Measurements from ENCODE around the gene SYT7. TPM values are rescaled to one million over a fixed set of nuclear protein-coding genes. Genes with fewer than 3 reads are reported as not detected.

The SYT7 gene
- polyA plus RNA-seq, 1 donor (not counting 4 experiments of a cell fraction or from before 2014, with no cell fraction given) = 2.6 TPM

DNA sequence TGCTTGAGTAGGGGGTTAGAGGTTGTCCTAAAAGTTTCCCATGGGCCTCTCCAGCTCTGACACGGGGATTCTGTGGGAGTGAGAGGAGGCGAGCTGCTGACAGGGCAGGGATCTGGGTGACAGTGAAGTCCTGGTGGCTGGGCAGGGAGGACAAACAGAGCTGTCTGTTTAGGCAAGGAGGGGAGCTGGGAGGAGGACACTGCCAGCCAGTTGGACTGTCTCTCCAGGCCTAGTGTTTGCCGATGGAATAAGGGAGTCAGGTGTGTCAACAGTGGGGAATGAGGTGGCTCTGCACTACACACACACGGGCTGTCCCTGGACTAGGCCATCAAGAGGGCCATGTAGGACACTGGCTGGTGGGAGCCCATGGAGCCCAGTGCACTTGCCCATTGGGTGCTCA is 20.6 kb upstream of the SYT7 start:
- Histone ChIP-seq H3K4me1 (ENCODE audit: control insufficient read depth, extremely low read depth, insufficient read depth, low read length) (peaks cover 24% of the 10 kb centered on the region), H3K27me3 (ENCODE audit: control insufficient read depth, extremely low read depth, insufficient read depth, low read length) (peaks cover 7% of the 10 kb centered on the region), H3K9ac (ENCODE audit: control insufficient read depth, extremely low read depth, insufficient read depth, low read length) (no peak overlapping the region), H3K27ac (ENCODE audit: control insufficient read depth, insufficient read depth, low read length) (no peak overlapping the region), H3K9me1 (ENCODE audit: control insufficient read depth, extremely low read depth, insufficient read depth, low read length) (peaks cover 3% of the 10 kb centered on the region), H2AFZ (ENCODE audit: control insufficient read depth, low read length) (no peak overlapping the region), H3K79me2 (ENCODE audit: control insufficient read depth, insufficient read depth, low read length) (no peaks in the 10 kb centered on the region), H3K4me3 (ENCODE audit: control insufficient read depth in 2 of 3, extremely low read depth in 1 of 3, insufficient read depth in 2 of 3, low read depth in 1 of 3, low read length in 3 of 3) (no peak overlapping the region), H3K9me3 (ENCODE audit: control insufficient read depth, low read depth, low read length) (no peaks in the 10 kb centered on the region), H4K20me1 (ENCODE audit: control insufficient read depth, extremely low read depth, insufficient read depth, low read length) (no peaks in the 10 kb centered on the region), H3K36me3 (ENCODE audit: control insufficient read depth in 2 of 2, extremely low read depth in 1 of 2, insufficient read depth in 2 of 2, low read length in 2 of 2) (no peaks in the 10 kb centered on the region), H3K4me2 (ENCODE audit: control insufficient read depth, extremely low read depth, insufficient read depth, low read depth, low read length) (no peak overlapping the region)
- no peak for DNase-seq (ENCODE audit: low read depth, low spot score)
- TF ChIP-seq CTCF (optimal IDR thresholded peaks at IDR 0.05 in 1 of 3, IDR thresholded peaks at IDR 0.05 in 1 of 3, conservative IDR thresholded peaks at IDR 0.05 in 1 of 3; ENCODE audit: extremely low read depth in 1 of 3, insufficient read depth in 2 of 3, low read length in 3 of 3) (no peak), EZH2 (IDR thresholded peaks at IDR 0.05; ENCODE audit: low read length) (no peak)
- FAIRE-seq = no peak
- dilution Hi-C loops (cut with MboI; ENCODE audit: extremely low pct_ligation_motif_present, low sequenced_read_pairs) = no loop called here

GRCh38 chr11:61599968-61600710 is 19.3 kb upstream of the SYT7 start:
- no peaks in the 10 kb centered on the region for H3K9me3 ChIP-seq (ENCODE audit: control insufficient read depth, low read depth, low read length)
- H3K9ac ChIP-seq (ENCODE audit: control insufficient read depth, extremely low read depth, insufficient read depth, low read length) = no peak overlapping the region
- no peak overlapping the region for H2AFZ ChIP-seq (ENCODE audit: control insufficient read depth, low read length)
- peaks cover 7% of the 10 kb centered on the region for H3K27me3 ChIP-seq (ENCODE audit: control insufficient read depth, extremely low read depth, insufficient read depth, low read length)
- H3K4me3 ChIP-seq (ENCODE audit: control insufficient read depth in 2 of 3, extremely low read depth in 1 of 3, insufficient read depth in 2 of 3, low read depth in 1 of 3, low read length in 3 of 3) = no peak overlapping the region
- FAIRE-seq (no peak), DNase-seq (ENCODE audit: low read depth, low spot score) (no peak)
- H3K4me2 ChIP-seq (ENCODE audit: control insufficient read depth, extremely low read depth, insufficient read depth, low read depth, low read length) = no peak overlapping the region
- no peak overlapping the region for H3K27ac ChIP-seq (ENCODE audit: control insufficient read depth, insufficient read depth, low read length)
- dilution Hi-C loops (cut with MboI; ENCODE audit: extremely low pct_ligation_motif_present, low sequenced_read_pairs) = no loop called here
- H4K20me1 ChIP-seq (ENCODE audit: control insufficient read depth, extremely low read depth, insufficient read depth, low read length) = no peaks in the 10 kb centered on the region
- TF ChIP-seq EZH2 (IDR thresholded peaks at IDR 0.05; ENCODE audit: low read length) = no peak
- no peak for TF ChIP-seq CTCF (optimal IDR thresholded peaks at IDR 0.05 in 1 of 3, IDR thresholded peaks at IDR 0.05 in 1 of 3, conservative IDR thresholded peaks at IDR 0.05 in 1 of 3; ENCODE audit: extremely low read depth in 1 of 3, insufficient read depth in 2 of 3, low read length in 3 of 3)
- H3K79me2 ChIP-seq (ENCODE audit: control insufficient read depth, insufficient read depth, low read length) = no peaks in the 10 kb centered on the region
- H3K9me1 ChIP-seq (ENCODE audit: control insufficient read depth, extremely low read depth, insufficient read depth, low read length) = peaks cover 3% of the 10 kb centered on the region
- H3K36me3 ChIP-seq (ENCODE audit: control insufficient read depth in 2 of 2, extremely low read depth in 1 of 2, insufficient read depth in 2 of 2, low read length in 2 of 2) = no peaks in the 10 kb centered on the region
- peaks cover 28% of the 10 kb centered on the region for H3K4me1 ChIP-seq (ENCODE audit: control insufficient read depth, extremely low read depth, insufficient read depth, low read length)
